Suprapubic skin (tissue), 4 donors: ENCODE measurements around the gene HRH2. TPM values are rescaled to one million over a fixed set of nuclear protein-coding genes. Genes with fewer than 3 reads are reported as not detected.

Experiments used
- DNase-seq, 2 donors: peaks; one replicate each; pipeline ENCODE4 v3.0.0-alpha.2; 2019; ENCODE audit warnings: low spot score in 2 of 2
- H3K27ac ChIP-seq: fragments of 200-600 bp; sonication (generic); one replicate; pipeline ENCODE4 v1.5.1; 2019
- H3K27me3 ChIP-seq: fragments of 200-600 bp; sonication (generic); one replicate; pipeline ENCODE4 v1.5.1; 2019
- H3K36me3 ChIP-seq: fragments of 200-600 bp; sonication (generic); one replicate; pipeline ENCODE4 v1.5.1; 2019
- H3K4me1 ChIP-seq: fragments of 200-600 bp; sonication (generic); one replicate; pipeline ENCODE4 v1.5.1; 2019
- H3K4me3 ChIP-seq: fragments of 200-600 bp; sonication (generic); one replicate; pipeline ENCODE4 v1.5.1; 2019; ENCODE audit warnings: mild to moderate bottlenecking
- H3K9me3 ChIP-seq: fragments of 200-600 bp; sonication (generic); one replicate; pipeline ENCODE4 v1.5.1; 2019
- EP300 ChIP-seq: sonication (generic); formaldehyde crosslinking; IDR thresholded peaks from one replicate; pipeline ENCODE4 v1.6.1; 2017; ENCODE audit warnings: antibody characterized with exemption
- POLR2A ChIP-seq, 2 donors: fragments of 450-650 bp; IDR thresholded peaks; one replicate each; pipeline ENCODE4 v1.6.1; 2017; ENCODE audit warnings: antibody characterized with exemption in 2 of 2, mild to moderate bottlenecking in 2 of 2, moderate library complexity in 2 of 2
- POLR2AphosphoS5 ChIP-seq, 3 donors: sonication (generic); formaldehyde crosslinking; IDR thresholded peaks; one replicate each; pipeline ENCODE4 v1.6.1; 2017; ENCODE audit warnings: antibody characterized with exemption in 3 of 3
- WGBS: methylation state at CpG from one replicate; pipeline ENCODE4 v1.1.5; 2018; 5-methylcytosine and 5-hydroxymethylcytosine counted together
- total RNA-seq, 4 donors: library from RNA; depleted of rRNA; stranded (reverse); fragments of >200 nt; gene quantifications; one replicate each; pipeline ENCODE4 v1.1.0, GENCODE V29; 2016
- TF ChIP-seq, protein P1 (sequence below), 2 donors: fragments of 200-600 bp in 1 of 2; fragments of 450-650 bp in 1 of 2; sonication (generic) in 1 of 2; IDR thresholded peaks; one replicate each; pipeline ENCODE4 v1.5.1; 2016 to 2019; ENCODE audit warnings: antibody characterized with exemption in 2 of 2, mild to moderate bottlenecking in 1 of 2, moderate library complexity in 1 of 2

HRH2 gene
- total RNA-seq, 4 donors from 2014 or later, result 0.81 to 1.4 (median 1.0) TPM

DNA sequence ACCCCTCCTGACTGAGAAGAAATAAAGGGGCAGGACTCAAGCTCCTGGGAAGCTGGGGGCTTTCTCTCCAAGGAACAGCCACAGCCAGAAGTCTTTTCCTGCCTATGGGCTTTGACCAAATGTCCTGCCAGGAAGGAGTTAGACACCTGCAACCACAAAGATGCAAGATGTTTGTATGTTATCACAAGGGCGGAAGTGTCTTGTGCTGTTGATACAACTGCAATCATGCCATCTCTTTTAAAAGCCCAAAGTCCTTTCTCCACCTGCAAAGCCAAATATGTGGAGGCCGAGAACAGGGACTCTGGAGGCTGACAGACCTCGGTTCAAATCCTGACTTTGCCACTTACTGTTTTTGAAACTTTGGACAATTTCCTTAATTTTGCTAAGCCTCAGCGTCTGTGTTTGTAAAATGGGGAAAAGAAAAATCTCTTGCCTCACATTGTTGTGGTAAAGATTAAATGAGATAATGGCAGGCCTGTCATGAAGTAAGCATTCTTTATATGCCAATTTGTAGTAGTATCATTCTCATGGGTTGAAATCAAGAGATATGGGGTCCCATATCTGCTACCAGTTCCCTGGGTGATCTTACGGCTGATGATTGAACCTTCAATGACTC is 17.0 kb downstream of the HRH2 start:
- Histone ChIP-seq H3K27me3 (peaks cover 20% of the 10 kb centered on the region), H3K36me3 (no peaks in the 10 kb centered on the region), H3K4me3 (no peak overlapping the region), H3K27ac (no peak overlapping the region), H3K9me3 (no peaks in the 10 kb centered on the region), H3K4me1 (no peaks in the 10 kb centered on the region)
- TF ChIP-seq POLR2AphosphoS5 (IDR thresholded peaks at IDR 0.05), result no peak
- TF ChIP-seq EP300, result no peak
- TF ChIP-seq, protein P1, sequence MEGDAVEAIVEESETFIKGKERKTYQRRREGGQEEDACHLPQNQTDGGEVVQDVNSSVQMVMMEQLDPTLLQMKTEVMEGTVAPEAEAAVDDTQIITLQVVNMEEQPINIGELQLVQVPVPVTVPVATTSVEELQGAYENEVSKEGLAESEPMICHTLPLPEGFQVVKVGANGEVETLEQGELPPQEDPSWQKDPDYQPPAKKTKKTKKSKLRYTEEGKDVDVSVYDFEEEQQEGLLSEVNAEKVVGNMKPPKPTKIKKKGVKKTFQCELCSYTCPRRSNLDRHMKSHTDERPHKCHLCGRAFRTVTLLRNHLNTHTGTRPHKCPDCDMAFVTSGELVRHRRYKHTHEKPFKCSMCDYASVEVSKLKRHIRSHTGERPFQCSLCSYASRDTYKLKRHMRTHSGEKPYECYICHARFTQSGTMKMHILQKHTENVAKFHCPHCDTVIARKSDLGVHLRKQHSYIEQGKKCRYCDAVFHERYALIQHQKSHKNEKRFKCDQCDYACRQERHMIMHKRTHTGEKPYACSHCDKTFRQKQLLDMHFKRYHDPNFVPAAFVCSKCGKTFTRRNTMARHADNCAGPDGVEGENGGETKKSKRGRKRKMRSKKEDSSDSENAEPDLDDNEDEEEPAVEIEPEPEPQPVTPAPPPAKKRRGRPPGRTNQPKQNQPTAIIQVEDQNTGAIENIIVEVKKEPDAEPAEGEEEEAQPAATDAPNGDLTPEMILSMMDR (IDR thresholded peaks at IDR 0.05), result no peak
- no peak for TF ChIP-seq POLR2A (IDR thresholded peaks at IDR 0.05)
- WGBS, result 86% methylated on average over 4 of the region's 5 CpGs
- no peak for DNase-seq

DNA sequence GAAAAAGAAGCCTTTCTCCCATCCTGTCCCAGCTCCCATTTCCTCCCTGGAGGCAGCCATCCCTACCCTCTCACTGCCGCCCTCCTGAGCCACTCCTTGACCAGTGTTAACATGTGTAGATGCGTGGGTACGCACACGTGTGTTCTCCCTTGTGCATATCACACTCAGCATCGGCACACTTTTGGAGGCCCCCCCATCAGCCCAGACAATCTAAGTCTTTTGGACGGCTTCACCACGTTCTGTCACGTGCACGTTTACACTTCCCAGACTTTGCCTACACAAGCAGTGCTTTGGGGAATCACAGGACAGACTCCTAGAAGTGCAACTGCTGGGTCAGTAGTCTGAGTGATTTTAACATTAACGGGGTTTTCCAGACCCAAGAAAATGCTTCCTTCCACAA is 18.0 kb downstream of the HRH2 start:
- no peaks in the 10 kb centered on the region for H3K4me1 ChIP-seq
- H3K27me3 ChIP-seq, result peaks cover 30% of the 10 kb centered on the region
- H3K9me3 ChIP-seq, result no peaks in the 10 kb centered on the region
- DNase-seq, result no peak
- WGBS, result 79% methylated on average over 10 of the region's 10 CpGs
- H3K36me3 ChIP-seq, result no peaks in the 10 kb centered on the region
- H3K27ac ChIP-seq, result no peak overlapping the region
- TF ChIP-seq POLR2AphosphoS5 (IDR thresholded peaks at IDR 0.05) (no peak), EP300 (no peak), POLR2A (IDR thresholded peaks at IDR 0.05) (no peak)
- TF ChIP-seq, protein P1 (IDR thresholded peaks at IDR 0.05), result no peak
- H3K4me3 ChIP-seq, result no peak overlapping the region

DNA sequence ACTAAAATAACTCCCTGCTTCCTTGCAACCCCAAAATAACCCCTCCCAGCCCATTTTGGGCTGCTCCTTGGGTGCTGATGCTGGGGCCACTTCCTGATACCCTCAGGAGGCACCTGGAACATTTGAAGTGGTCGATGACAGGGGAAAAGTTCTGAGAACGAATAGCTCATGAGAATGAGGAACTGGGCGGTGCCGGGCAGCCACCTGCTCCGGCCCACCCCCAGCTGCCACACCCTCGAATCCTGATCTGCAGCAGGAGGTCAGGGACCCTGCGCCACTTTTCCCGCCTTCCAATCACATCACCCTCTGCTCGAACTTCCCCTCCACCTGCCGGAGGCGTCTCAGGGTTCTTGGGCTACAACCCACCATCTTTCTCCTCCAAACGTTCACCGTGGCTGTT is 19.7 kb downstream of the HRH2 start:
- DNase-seq, result no peak
- 79% methylated on average over 13 of the region's 13 CpGs for WGBS
- Histone ChIP-seq H3K36me3 (no peaks in the 10 kb centered on the region), H3K4me1 (peaks cover 4% of the 10 kb centered on the region), H3K27me3 (peaks cover 30% of the 10 kb centered on the region), H3K4me3 (no peak overlapping the region), H3K9me3 (no peaks in the 10 kb centered on the region), H3K27ac (no peak overlapping the region)
- TF ChIP-seq, protein P1 (IDR thresholded peaks at IDR 0.05), result no peak
- no peak for TF ChIP-seq EP300
- no peak for TF ChIP-seq POLR2A (IDR thresholded peaks at IDR 0.05)
- no peak for TF ChIP-seq POLR2AphosphoS5 (IDR thresholded peaks at IDR 0.05)

DNA sequence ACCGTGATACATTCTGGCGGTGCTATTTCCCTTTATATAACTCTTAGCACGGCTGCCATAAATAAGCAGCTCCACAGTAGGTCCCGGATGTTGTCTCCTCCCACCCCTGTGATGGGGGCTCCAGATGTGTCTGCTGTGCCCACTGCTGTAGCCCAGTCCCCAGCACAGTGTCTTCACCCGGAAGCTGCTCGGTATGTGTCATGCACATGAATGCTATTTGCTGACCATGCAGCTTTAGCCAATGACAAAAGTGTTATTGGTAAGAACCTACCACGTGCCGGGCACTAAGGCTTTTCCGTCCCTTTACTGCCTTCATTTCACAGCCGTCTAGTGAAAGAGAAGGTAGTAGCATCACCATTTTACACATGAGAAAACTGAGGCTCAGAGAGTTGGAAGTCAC is 20.2 kb downstream of the HRH2 start:
- 87% methylated on average over 10 of the region's 10 CpGs for WGBS
- H3K9me3 ChIP-seq, result no peaks in the 10 kb centered on the region

DNA sequence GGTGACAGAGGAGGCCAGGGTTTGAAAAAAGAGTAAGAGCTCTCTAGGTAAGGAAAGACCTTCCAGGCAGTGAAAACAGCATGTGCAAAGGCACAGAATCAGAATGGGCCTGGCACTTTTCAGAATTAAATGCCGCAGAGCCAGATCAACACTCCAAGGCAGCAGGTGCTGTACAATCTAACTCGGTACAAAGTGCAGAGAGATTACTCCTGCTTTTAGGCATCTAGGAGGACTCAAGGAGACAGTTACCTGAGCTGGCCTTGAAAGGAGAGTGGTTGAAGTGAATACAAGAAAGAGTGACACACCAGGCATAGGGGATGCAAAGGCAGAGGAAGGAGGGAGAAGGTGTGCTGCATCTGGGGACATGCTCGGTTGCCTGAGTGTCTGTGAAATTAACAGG is 21.5 kb downstream of the HRH2 start:
- Histone ChIP-seq H3K27ac (no peak overlapping the region), H3K4me3 (no peak overlapping the region), H3K36me3 (no peaks in the 10 kb centered on the region), H3K4me1 (peaks cover 4% of the 10 kb centered on the region), H3K9me3 (no peaks in the 10 kb centered on the region), H3K27me3 (peaks cover 37% of the 10 kb centered on the region)
- DNase-seq, result no peak
- WGBS, result 85% methylated on average over 3 of the region's 3 CpGs
- TF ChIP-seq POLR2AphosphoS5 (IDR thresholded peaks at IDR 0.05), result no peak
- TF ChIP-seq, protein P1 (IDR thresholded peaks at IDR 0.05), result no peak
- no peak for TF ChIP-seq POLR2A (IDR thresholded peaks at IDR 0.05)
- no peak for TF ChIP-seq EP300

More for the DNA sequence above, 20.2 kb downstream of the HRH2 start:
- Histone ChIP-seq H3K27ac (no peak overlapping the region), H3K4me1 (peaks cover 4% of the 10 kb centered on the region), H3K27me3 (peaks cover 30% of the 10 kb centered on the region), H3K36me3 (no peaks in the 10 kb centered on the region), H3K4me3 (no peak overlapping the region)
- TF ChIP-seq POLR2AphosphoS5 (IDR thresholded peaks at IDR 0.05) (no peak), POLR2A (IDR thresholded peaks at IDR 0.05) (no peak), EP300 (no peak)
- TF ChIP-seq, protein P1 (IDR thresholded peaks at IDR 0.05), result no peak
- DNase-seq, result no peak
